ENCODE measurements around the gene BRSK1. TPM values are rescaled to one million over a fixed set of nuclear protein-coding genes. Genes with fewer than 3 reads are reported as not detected.

Gene BRSK1
- total and polyA plus RNA-seq, 8 donors: 1.5 to 67.7 (median 5.4) TPM; not detected in 2

GRCh38 chr19:55278391-55279135, 5.2 kb upstream of the BRSK1 start:
- H3K4me1 ChIP-seq: peaks cover 14 to 36% (median 20%) of the 10 kb centered on the region in 4 donors
- no peak for DNase-seq
- WGBS, 5 donors: 81 to 92% (median 89%) methylated on average over 13 of the region's 13 CpGs
- H3K4me3 ChIP-seq: peak overlapping the region in 2 of 4 donors; percentile 84 to 86
- peaks cover 0 to 13% (median 2%) of the 10 kb centered on the region in 3 donors for H3K27me3 ChIP-seq
- no peak overlapping the region for H3K27ac ChIP-seq
- peaks cover 16 to 47% (median 43%) of the 10 kb centered on the region in 4 donors for H3K36me3 ChIP-seq
- intact Hi-C loops (cut with DNase I; ENCODE audit: low total_unique reads): no loop called here
- H3K9me3 ChIP-seq: no peaks in the 10 kb centered on the region
- TF ChIP-seq POLR2AphosphoS5 (IDR thresholded peaks at IDR 0.05): no peak
- no peak for TF ChIP-seq POLR2A (IDR thresholded peaks at IDR 0.05)
- no peak for TF ChIP-seq EP300 (IDR thresholded peaks at IDR 0.05)

DNA sequence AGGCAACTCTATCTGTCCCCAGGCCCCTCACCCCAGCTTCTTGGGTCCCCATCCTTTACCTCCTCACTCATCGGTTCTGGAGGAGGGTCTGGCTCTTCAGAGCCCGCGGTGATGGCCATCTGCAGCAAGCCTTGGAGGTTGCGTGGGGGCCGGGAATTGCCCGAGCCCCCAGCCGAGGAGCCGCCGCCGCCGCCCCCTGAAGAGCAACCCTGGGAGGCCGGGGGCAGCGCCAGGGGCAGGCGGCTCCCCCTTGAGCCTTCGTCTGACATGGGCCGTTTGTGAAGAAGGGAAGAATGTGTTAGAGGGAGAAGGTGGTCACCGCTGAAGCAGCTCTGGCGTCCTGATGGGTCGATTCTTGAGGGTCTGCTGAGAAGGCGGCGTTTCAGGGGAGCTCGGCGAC, 4.5 kb upstream of the BRSK1 start:
- peak overlapping the region; percentile 69 to 89 (median 78) for H3K27ac ChIP-seq
- 1 to 9% (median 7%) methylated on average over 23 of the region's 23 CpGs for whole genome bisulfite sequencing, 5 donors
- intact Hi-C loops (cut with DNase I; ENCODE audit: low total_unique reads): no loop called here
- H3K4me1 ChIP-seq: peaks cover 14 to 44% (median 24%) of the 10 kb centered on the region in 4 donors
- TF ChIP-seq EP300 (IDR thresholded peaks at IDR 0.05): no peak
- no peak for TF ChIP-seq POLR2AphosphoS5 (IDR thresholded peaks at IDR 0.05)
- TF ChIP-seq CTCF (IDR thresholded peaks at IDR 0.05): no peak
- TF ChIP-seq POLR2A (IDR thresholded peaks at IDR 0.05): no peak
- H3K36me3 ChIP-seq: peaks cover 9 to 39% (median 35%) of the 10 kb centered on the region in 4 donors
- no peaks in the 10 kb centered on the region for H3K9me3 ChIP-seq
- H3K4me3 ChIP-seq: peak overlapping the region; percentile 73 to 86 (median 84)
- H3K27me3 ChIP-seq: peaks cover 0 to 21% (median 10%) of the 10 kb centered on the region in 3 donors
- DNase-seq: no peak

DNA sequence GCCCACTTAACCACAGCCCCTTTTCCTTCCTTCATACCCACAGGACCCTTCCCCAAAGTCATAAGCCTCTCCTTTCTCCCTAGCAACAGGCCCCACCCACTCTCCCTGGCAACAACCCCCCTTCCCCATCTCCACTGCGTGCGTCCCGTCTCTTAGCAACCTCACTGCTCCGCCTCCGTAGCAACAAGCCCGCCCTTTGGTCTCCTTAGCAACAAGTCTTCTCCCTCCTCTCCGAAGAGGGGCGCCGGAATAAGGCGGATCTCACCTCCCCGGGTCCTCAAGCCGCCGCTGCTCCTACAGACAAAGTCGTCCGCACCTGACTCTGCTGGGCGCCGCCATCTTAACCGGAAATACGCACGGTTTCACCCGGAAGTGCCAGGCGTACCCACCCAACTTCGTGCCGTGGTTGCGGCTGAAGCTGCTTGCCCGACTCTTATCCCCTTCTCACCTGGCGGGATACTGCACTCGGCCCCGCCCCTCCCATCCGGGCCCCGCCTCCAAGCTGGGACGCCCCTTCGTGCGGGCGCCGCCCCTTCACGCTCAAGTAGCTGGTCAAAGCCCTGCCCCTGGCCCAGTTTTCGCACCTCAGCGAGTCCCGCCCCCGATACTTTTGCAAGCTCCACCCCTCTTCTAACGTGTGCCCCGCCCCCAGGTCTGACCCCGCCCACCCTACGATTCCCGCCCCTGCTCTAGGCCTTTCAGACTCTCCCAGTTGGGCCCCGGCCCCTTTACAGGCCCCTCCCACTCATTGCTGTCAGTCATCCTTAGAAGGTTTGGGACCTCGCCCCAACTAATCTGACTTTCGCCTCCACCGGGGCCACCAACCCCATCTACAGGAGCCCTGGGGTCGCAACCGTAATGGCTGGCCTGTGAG, 3.8 kb upstream of the BRSK1 start, which contains the start of gene HSPBP1:
HSPBP1 (minus strand) TSS at position 341 of the 874 bp plus-strand sequence. CDS start 502 bp downstream, outside the sequence.
- H3K27ac ChIP-seq: peak within 1 kb of the TSS; percentile 69 to 89 (median 78)
- 3 to 4% (median 3%) methylated on average over 43 to 52 of the region's 52 CpGs for WGBS, 5 donors
- H3K36me3 ChIP-seq: peaks cover 6 to 32% (median 28%) of the 10 kb centered on the region in 4 donors
- peaks cover 0 to 28% (median 10%) of the 10 kb centered on the region in 3 donors for H3K27me3 ChIP-seq
- no peak for TF ChIP-seq EP300 (IDR thresholded peaks at IDR 0.05)
- TF ChIP-seq CTCF (IDR thresholded peaks at IDR 0.05): peak in 1 of 7 experiments; percentile 10
- TF ChIP-seq POLR2A (IDR thresholded peaks at IDR 0.05): no peak
- TF ChIP-seq POLR2AphosphoS5 (IDR thresholded peaks at IDR 0.05): peak; percentile 32 to 89 (median 50)
- intact Hi-C loops (cut with DNase I; ENCODE audit: low total_unique reads): loop anchor here (10.0 kb wide), 1 partner anchor 215 kb away; no protein-coding TSS in a partner anchor
- H3K4me3 ChIP-seq: peak within 1 kb of the TSS; percentile 73 to 86 (median 84)
- peak; percentile 97 to 99 for DNase-seq
- H3K9me3 ChIP-seq: no peaks in the 10 kb centered on the region
- peaks cover 14 to 50% (median 27%) of the 10 kb centered on the region in 4 donors for H3K4me1 ChIP-seq

- H3K4me3 ChIP-seq: peak overlapping the region; percentile 42 to 59 (median 52)
- peaks cover 0 to 34% (median 10%) of the 10 kb centered on the region in 3 donors for H3K27me3 ChIP-seq
- peak in 1 of 2 donors; percentile 46 for DNase-seq
- TF ChIP-seq POLR2A (IDR thresholded peaks at IDR 0.05) (no peak), CTCF (IDR thresholded peaks at IDR 0.05) (no peak), EP300 (IDR thresholded peaks at IDR 0.05) (no peak), POLR2AphosphoS5 (IDR thresholded peaks at IDR 0.05) (no peak)
- H3K36me3 ChIP-seq: peaks cover 0 to 22% (median 0%) of the 10 kb centered on the region in 4 donors
- peak overlapping the region in 4 of 5 donors; percentile 69 to 89 (median 78) for H3K27ac ChIP-seq
- WGBS, 5 donors: 17 to 34% (median 26%) methylated on average over 6 to 16 of the region's 16 CpGs
- H3K9me3 ChIP-seq: no peaks in the 10 kb centered on the region
- H3K4me1 ChIP-seq: peaks cover 7 to 38% (median 23%) of the 10 kb centered on the region in 4 donors
- intact Hi-C loops (cut with DNase I; ENCODE audit: low total_unique reads): loop anchor here (10.0 kb wide), 1 partner anchor 210 kb away; no protein-coding TSS in a partner anchor
Observed at GRCh38 chr19:55284405-55285058, 735 bp downstream of the BRSK1 start.

All from stomach (tissue), 9 donors.